Endothelial cell of umbilical vein (primary cell): Measurements from ENCODE around the gene FCER2.

Experiments
- CTCF ChIP-seq, 2 donors: IDR thresholded peaks; 1 replicate in 1 of 2; 2 replicates in 1 of 2; pipeline ENCODE4 v1.5.1; 2011; ENCODE audit warnings: low read length in 2 of 2, mild to moderate bottlenecking in 2 of 2, moderate library complexity in 2 of 2, control low read depth in 1 of 2, inconsistent platforms in 1 of 2, low read depth in 1 of 2; ENCODE audit not compliant: insufficient read depth in 1 of 2; ENCODE audit errors: extremely low read depth in 1 of 2
- EZH2 ChIP-seq: IDR thresholded peaks from 2 replicates; pipeline ENCODE4 v1.6.1; 2012; ENCODE audit warnings: borderline replicate concordance, low read depth, mild to moderate bottlenecking, moderate library complexity, low read length, inconsistent platforms; ENCODE audit not compliant: severe bottlenecking
- JUN ChIP-seq: IDR thresholded peaks from 2 replicates; pipeline ENCODE4 v1.6.1; 2011; ENCODE audit warnings: borderline replicate concordance, low read depth; ENCODE audit not compliant: insufficient read length, insufficient read depth
- POLR2A ChIP-seq: IDR thresholded peaks from 2 replicates; pipeline ENCODE4 v1.6.1; 2012; ENCODE audit warnings: low read depth, mild to moderate bottlenecking, control low read depth, low read length
- POLR2AphosphoS5 ChIP-seq: IDR thresholded peaks from 2 replicates; pipeline ENCODE4 v1.6.1; 2012; ENCODE audit warnings: low read depth, mild to moderate bottlenecking, control low read depth, low read length, moderate library complexity; ENCODE audit not compliant: insufficient read depth
- TF ChIP-seq, protein P1 (sequence below): IDR thresholded peaks from 2 replicates; pipeline ENCODE4 v1.6.1; 2011; ENCODE audit not compliant: insufficient read depth, insufficient read length

GRCh38 chr19:7668842-7669241, 33.1 kb downstream of the FCER2 start, which contains the start of gene RETN:
- TF ChIP-seq CTCF (IDR thresholded peaks at IDR 0.05; ENCODE audit: extremely low read depth in 1 of 2, insufficient read depth in 1 of 2, low read depth in 1 of 2, low read length in 2 of 2) (no peak), POLR2A (no peak), POLR2AphosphoS5 (no peak), JUN (no peak), EZH2 (no peak)
- TF ChIP-seq, protein P1, sequence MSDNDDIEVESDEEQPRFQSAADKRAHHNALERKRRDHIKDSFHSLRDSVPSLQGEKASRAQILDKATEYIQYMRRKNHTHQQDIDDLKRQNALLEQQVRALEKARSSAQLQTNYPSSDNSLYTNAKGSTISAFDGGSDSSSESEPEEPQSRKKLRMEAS: no peak
